NCI-H748 treated with DMSO at 0.1 percent for 48 hours (cell line): Measurements from ENCODE around the gene GGTLC2.
"Not testable (repeated sequence)": the region's sequence is repeated elsewhere in the genome, so short reads cannot be mapped to it uniquely, and the experiment has no call there.

ENCODE experiments used
- DNase-seq: peaks from one replicate; lab custom pipeline; 2025; lab: John Stamatoyannopoulos, UW

Gene GGTLC2

DNA sequence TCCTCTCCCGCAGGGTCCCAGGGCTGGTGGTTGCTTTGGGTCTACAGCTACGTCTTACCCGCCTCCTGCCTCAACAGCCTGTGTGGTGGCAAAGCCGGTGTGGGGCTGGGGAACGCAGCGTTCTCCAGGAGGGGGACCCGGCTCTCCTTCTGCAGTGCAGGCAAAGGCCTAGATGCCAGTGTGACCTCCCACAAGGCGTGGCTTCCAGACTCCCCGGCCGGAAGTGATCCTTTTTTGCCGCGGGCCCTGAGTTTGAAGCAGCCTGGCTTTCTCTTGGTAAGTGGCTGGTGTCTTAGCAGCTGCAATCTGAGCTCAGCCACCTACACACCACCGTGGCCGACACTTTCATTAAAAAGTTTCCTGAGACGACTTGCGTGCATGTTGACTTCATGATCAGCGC lies 6.1 kb upstream of the GGTLC2 start:
- not testable (repeated sequence) for DNase-seq

DNA sequence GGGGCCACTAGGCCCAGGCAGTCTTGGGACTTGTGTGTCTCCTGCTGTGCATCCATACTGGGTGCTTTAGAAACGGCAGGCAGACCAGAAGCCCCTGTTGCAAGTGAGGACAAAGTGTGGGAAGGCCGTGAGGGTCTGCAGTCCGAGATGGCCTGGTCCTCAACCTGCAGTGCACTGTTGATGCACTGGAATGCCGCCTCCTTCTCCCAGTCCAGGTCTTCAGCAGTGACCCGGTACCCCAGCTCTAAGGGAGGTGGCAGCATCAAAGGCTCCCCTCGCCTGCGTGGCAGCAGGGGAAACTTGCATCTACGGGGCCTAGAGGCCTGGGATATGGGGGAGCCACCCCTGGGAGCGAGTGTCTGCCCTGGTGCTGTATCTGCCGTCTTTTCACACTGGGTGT lies 2.2 kb upstream of the GGTLC2 start:
- not testable (repeated sequence) for DNase-seq

- not testable (repeated sequence) for DNase-seq
Measured at GRCh38 chr22:22645969-22646368, 1.6 kb downstream of the GGTLC2 start.

GRCh38 chr22:22647952-22648351 lies 3.5 kb downstream of the GGTLC2 start:
- not testable (repeated sequence) for DNase-seq

GRCh38 chr22:22648863-22649536 lies 4.6 kb downstream of the GGTLC2 start:
- not testable (repeated sequence) for DNase-seq

DNA sequence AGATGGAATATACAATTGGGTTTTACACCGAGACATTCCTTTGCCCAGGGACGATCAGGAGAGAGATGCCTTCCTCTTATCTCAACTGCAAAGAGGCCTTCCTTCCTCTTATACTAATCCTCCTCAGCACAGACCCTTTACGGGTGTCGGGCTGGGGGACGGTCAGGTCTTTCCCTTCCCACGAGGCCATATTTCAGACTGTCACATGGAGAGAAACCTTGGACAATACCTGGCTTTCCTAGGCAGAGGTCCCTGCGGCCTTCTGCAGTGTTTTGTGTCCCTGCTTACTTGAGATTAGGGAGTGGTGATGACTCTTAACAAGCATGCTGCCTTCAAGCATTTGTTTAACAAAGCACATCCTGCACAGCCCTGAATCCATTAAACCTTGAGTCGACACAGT lies 5.3 kb downstream of the GGTLC2 start:
- not testable (repeated sequence) for DNase-seq

GRCh38 chr22:22650398-22650797 lies 6.0 kb downstream of the GGTLC2 start:
- DNase-seq: not testable (repeated sequence)

DNA sequence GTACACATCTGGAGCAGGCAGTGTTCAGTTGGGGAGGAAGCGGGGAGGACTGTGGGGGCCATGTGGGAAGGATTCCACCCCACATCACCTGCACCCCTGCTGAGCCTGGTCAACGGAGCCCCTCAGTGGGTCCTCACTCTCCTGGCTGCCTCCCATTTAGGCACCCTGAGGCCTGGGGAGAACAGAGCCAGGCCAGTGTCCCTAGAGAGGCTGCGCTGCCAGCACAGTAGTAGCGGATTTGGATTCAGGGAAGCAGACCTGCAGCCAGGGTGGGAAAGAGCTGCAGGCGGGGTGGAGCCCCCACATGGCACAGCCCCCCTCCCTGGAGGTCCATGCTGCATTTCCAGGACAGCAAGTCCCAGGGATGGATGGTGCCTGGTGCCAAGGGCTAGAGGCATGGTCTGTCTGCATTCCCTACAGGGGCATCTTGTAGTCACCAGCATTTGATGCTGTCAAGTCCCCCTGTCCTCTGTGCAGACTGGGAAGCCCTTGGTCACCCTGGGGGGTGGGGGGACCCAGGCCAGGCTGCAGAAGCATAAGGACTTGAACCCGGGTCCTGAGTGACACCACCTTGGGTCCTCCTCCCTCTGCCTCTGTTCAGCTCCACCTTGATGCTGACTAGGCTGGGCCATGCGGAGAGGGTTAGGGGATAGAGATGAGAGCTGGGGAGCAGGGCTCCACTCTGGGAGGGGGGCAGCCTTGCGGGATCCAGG lies 6.5 kb downstream of the GGTLC2 start:
- not testable (repeated sequence) for DNase-seq

DNA sequence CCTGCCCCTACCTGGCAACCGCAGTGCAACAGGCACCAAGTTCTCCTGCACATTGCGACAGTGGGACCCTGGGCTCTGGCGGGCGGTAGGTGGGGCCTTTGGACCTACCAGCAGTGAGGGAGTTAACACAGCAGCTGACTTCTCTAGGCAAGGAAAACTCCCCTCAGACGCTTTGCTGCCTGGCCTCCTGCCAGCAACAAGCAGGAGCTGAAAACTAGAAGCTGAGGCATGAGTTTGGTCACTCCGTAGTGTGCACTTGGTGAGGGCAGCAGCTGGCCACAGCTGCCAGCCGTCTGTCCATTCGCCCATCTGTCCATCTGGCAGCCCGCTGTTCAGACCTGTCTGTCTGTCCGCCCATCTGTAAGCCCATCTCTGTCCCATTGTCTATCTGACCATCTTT lies 7.2 kb downstream of the GGTLC2 start:
- not testable (repeated sequence) for DNase-seq

DNA sequence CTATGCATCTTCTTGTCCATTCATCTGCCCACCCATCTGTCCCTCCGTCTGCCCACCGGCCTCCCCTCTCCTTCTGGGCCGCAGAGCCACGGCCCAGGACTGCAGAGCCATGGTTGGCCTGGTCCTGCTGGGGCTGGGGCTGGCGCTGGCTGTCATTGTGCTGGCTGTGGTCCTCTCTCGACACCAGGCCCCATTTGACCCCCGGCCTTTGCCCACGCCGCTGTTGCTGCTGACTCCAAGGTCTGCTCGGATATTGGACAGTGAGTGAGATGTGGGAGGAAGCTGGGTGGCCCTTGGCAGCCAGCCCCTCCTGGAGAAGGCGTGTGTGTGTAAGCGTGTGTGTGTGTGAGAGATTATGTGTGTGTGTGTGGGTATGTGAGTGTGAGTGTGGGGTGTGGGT lies 7.7 kb downstream of the GGTLC2 start:
- DNase-seq: not testable (repeated sequence)

- not testable (repeated sequence) for DNase-seq
Measured at GRCh38 chr22:22652573-22652972, 8.2 kb downstream of the GGTLC2 start.

- not testable (repeated sequence) for DNase-seq
Measured at GRCh38 chr22:22653677-22654381, 9.4 kb downstream of the GGTLC2 start.

DNA sequence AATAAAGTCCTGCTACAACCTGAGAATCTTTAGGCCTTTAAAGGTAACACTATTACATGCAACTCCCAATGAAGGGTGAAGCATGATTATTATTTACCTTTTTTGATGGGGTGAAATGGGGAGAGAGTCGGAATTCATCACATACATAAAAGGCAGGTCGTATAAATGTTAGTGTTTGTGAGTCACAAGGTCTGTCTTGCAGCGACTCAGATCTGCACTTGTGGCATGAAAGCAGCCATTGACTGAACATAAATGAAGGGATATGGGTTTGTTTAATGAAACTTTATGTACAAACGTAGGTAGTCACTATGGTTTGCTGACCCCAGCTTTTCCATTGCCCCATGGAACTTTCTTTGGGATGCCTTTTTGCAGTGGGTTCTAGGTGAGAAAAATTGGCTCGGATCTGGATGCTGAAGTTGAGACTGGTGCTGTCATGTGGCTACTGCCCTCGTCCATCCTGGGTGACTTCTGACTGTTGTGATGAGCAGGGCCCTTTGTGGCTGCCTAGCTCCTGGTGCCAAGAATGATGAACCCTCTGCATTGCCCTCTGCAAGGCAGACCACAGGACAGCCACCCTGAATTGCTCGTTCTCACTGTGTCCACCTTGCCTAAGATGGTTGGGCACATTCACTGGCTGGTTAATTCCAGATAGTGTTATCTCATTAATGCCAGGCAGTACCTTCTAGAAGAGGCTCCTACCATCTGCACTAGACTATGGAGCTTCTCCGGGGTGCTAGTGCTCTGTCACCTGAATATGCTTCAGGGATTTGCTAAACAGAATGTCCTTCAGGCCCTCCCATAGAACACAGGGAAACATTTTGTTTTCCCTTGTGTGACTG lies 11.3 kb downstream of the GGTLC2 start:
- DNase-seq: no peak

- DNase-seq: no peak
Measured at GRCh38 chr22:22657712-22658111, 13.3 kb downstream of the GGTLC2 start.

DNA sequence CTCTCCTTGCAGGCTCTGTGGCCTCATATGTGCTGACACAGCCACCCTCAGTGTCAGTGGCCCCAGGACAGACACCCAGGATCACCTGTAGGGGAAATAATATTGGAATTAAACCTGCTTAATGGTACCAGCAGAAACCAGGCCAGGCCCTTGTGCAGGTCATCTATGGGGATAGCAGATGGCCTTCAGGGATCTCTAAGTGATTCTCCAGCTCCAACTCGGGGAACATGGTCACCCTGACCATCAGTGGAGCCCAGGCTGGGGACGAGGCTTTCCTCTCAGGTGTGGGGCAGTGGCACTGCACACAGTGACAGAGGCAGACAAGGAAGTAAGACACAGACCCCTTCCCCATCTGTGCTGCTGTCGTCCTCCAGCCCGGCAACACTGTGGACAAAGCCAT lies 16.9 kb downstream of the GGTLC2 start:
- DNase-seq: no peak

DNA sequence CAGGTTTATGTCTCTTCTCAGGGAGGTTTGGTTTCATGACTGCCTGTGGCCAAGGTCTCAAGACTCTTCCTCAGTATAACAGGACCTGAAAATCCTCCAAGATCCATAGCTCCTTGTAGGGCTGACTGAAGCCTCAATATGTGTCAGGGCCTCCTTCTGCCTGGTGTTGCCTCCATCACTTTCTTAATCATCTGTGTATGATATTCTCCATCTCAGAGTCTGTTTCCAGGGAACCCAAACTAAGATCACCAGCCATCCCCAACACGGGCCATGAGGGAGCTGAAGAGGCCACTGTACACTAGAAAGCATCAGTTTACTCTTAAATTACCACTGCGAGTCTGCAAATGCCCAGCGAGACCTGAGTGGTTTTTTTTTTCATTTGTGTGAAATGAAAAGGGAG lies 17.7 kb downstream of the GGTLC2 start:
- DNase-seq: no peak

- DNase-seq: no peak
Measured at GRCh38 chr22:22663861-22664800, 19.7 kb downstream of the GGTLC2 start.

DNA sequence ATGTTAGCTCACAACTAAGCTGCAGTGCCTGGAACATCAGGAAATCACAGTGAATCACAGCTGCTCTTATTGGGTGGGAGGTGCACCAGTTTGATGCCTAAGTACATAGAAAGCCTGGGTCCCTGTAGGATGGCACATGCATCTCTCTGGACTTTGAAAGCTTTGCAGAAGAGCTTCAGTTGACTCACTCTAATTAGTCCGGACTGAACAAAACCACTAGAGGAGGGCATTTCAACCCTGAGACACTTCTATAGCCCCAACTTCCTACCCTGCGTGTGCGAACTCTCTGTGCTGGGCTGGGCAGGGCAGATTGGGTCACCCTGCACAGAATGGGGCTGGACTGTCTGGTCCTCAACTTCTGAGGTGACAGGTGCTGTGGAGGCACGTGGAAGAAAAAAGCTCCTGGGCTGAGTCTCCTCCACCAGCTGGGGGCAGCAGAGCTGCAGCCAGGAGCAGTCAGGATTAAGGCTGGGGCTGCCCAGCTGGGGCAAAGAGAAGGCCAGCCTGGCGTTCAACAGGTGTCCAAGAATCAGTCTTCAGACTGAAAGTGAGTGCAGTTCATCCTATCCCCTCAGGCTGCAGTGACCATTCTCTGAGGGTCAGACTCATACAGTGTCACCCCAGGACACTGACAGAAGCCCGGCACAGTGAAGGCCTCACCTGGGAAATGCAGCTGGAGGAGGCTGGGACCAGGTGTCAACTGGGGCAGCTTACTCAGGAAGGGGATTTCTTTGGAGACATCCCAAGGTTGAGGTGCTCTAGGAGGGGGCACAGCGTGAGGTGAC lies 22.1 kb downstream of the GGTLC2 start:
- no peak for DNase-seq

DNA sequence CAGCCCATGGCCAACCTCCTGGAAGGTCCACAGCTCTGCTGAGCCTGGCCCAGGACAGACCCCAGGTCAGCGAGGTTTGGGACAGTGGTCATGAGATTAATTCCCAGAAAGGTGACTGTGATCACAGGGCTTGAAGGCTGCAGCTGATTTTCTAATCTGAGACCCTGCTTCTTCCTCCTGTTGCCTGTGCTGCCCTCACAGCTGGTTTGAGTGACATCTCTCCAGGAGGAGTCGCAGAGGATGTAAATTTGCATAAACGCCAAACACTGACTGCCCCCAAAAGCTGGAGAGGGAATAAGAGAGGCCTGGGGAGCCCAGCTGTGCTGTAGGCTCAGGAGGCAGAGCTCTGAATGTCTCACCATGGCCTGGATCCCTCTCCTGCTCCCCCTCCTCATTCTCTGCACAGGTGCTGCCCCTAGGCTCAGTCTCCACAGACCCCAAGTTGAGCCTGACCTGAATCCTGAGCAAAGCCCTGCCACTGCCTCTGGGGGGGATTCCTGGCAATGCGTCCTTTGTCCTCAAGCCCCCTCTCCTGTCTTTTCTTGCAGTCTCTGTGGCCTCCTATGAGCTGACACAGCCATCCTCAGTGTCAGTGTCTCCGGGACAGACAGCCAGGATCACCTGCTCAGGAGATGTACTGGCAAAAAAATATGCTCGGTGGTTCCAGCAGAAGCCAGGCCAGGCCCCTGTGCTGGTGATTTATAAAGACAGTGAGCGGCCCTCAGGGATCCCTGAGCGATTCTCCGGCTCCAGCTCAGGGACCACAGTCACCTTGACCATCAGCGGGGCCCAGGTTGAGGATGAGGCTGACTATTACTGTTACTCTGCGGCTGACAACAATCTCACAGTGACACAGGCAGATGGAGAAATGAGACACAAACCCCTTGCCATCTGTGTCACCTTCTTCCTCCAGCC lies 23.8 kb downstream of the GGTLC2 start:
- DNase-seq: no peak
